CD4-positive, CD25-positive, alpha-beta regulatory T cell (primary cell): ENCODE data around the gene TMEM181. TPM values are rescaled to one million over a fixed set of nuclear protein-coding genes. Genes with fewer than 3 reads are reported as not detected.
A peak's percentile ranks its signal among the peaks of the same experiment; 100 is the strongest.

Experiments
- ATAC-seq, 2 donors: fragments of 150-1000 bp; cut with Tn5 transposase; one replicate each; pipeline ENCODE4 v1.10.0; 2021; ENCODE audit warnings: low read depth in 2 of 2, moderate number of reproducible peaks in 2 of 2, moderate library complexity in 1 of 2
- DNase-seq, 3 donors: peaks; one replicate each; pipeline versions ENCODE4 v3.0.0 to v3.0.0-alpha.2; 2012 to 2022; ENCODE audit warnings: mixed read lengths in 1 of 3
- H3K27ac ChIP-seq: one replicate; pipeline ENCODE4 v1.7.0; 2013; ENCODE audit warnings: mild to moderate bottlenecking, low read length; ENCODE audit not compliant: insufficient read depth, poor library complexity, severe bottlenecking
- H3K27me3 ChIP-seq: one replicate; pipeline ENCODE4 v1.7.0; 2013; ENCODE audit warnings: low read length; ENCODE audit not compliant: control insufficient read depth, insufficient read depth
- H3K36me3 ChIP-seq: one replicate; pipeline ENCODE4 v1.7.0; 2013; ENCODE audit warnings: mild to moderate bottlenecking, low read length, moderate library complexity; ENCODE audit not compliant: control insufficient read depth, insufficient read depth
- H3K4me1 ChIP-seq: 2 replicates; pipeline ENCODE4 v1.7.0; 2013; ENCODE audit warnings: mild to moderate bottlenecking, low read length; ENCODE audit not compliant: insufficient read depth, control insufficient read depth, poor library complexity, severe bottlenecking
- H3K4me3 ChIP-seq: one replicate; pipeline ENCODE4 v1.7.0; 2013; ENCODE audit warnings: low read depth, mild to moderate bottlenecking, low read length, moderate library complexity
- H3K9me3 ChIP-seq, 2 experiments: 1 replicate in 1 of 2; 2 replicates in 1 of 2; pipeline ENCODE4 v1.7.0; 2013; ENCODE audit warnings: low read length in 2 of 2, mild to moderate bottlenecking in 1 of 2, moderate library complexity in 1 of 2; ENCODE audit not compliant: control insufficient read depth in 2 of 2
- H3K27ac Mint-ChIP-seq, 3 donors: one replicate each; pipeline ENCODE4 v1.8.0; 2020 to 2022; ENCODE audit warnings: mild to moderate bottlenecking in 3 of 3, mixed read lengths in 3 of 3, moderate library complexity in 2 of 3
- H3K27me3 Mint-ChIP-seq: one replicate; pipeline ENCODE4 v1.8.0; 2022; ENCODE audit warnings: mild to moderate bottlenecking, mixed read lengths
- H3K36me3 Mint-ChIP-seq: one replicate; pipeline ENCODE4 v1.8.0; 2020; ENCODE audit warnings: mixed read lengths
- H3K4me1 Mint-ChIP-seq, 4 donors: one replicate each; pipeline ENCODE4 v1.8.0; 2020 to 2022; ENCODE audit warnings: mixed read lengths in 4 of 4, mild to moderate bottlenecking in 1 of 4
- H3K4me3 Mint-ChIP-seq, 4 donors: one replicate each; pipeline ENCODE4 v1.8.0; 2020 to 2022; ENCODE audit warnings: mild to moderate bottlenecking in 4 of 4, mixed read lengths in 4 of 4, moderate library complexity in 3 of 4
- H3K9me3 Mint-ChIP-seq, 7 donors: one replicate each; pipeline ENCODE4 v1.8.0; 2020 to 2022; ENCODE audit warnings: mixed read lengths in 7 of 7, mild to moderate bottlenecking in 3 of 7, moderate library complexity in 2 of 7
- polyA plus RNA-seq, 4 donors: library from polyadenylated mRNA; unstranded; fragments of 300-500 nt; fragmentation: Illumina TruSeq; gene quantifications; one replicate each; pipeline ENCODE4 v1.2.3, GENCODE V29; 2021
- total RNA-seq: library from RNA; stranded (reverse); gene quantifications from one replicate; pipeline ENCODE4 v1.2.3, GENCODE V29; 2022

Gene TMEM181
- total and polyA plus RNA-seq, 5 donors from 2014 or later, result 4.9 to 21.2 (median 5.6) TPM

DNA sequence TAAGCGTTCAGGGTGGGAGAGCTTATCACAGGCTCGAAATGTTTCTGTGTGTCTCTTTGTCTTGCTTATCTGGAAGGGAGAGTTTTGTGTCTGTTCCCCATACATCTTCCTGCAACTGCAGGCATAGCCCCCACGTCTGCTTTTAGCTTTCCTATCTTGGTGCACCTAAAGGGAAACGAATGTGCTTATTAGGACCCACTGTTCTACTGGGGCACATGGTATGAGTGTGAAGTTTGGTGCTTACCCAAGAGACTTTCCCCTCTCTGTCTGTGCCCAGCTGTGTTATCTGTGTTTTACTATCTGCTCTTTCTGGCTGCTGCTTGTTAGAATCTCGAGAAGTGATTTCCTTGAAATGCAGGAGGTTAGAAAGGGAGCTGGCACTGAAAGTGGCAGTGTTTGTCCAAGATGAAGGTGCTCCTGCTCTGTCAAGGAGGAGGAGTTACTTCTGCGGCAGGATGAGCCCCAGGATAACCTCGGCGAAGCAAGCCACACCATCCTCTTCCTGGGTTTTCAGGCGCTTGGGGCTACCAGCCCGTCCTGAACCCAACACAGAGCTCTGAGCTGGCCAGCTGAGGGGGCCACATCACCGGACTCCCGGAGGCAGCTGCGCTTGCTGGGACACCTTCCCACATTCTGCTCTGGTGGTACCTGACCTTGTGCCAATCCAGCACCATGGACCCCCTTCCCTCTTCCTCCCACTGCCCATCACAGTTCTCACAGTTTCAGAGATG lies 61.2 kb downstream of the TMEM181 start:
- no peaks in the 10 kb centered on the region for H3K9me3 ChIP-seq
- H3K4me3 ChIP-seq, result no peak overlapping the region
- H3K4me3 Mint-ChIP-seq, result no peak overlapping the region
- no peak overlapping the region for H3K27ac ChIP-seq
- no peaks in the 10 kb centered on the region for H3K4me1 ChIP-seq
- peaks cover 4 to 28% (median 13%) of the 10 kb centered on the region in 4 donors for H3K4me1 Mint-ChIP-seq
- ATAC-seq, result no peak
- H3K27me3 Mint-ChIP-seq, result no peaks in the 10 kb centered on the region
- DNase-seq, result no peak
- peak overlapping the region; percentile 51 to 86 (median 64) for H3K27ac Mint-ChIP-seq
- H3K36me3 ChIP-seq, result peaks cover 54% of the 10 kb centered on the region
- H3K9me3 Mint-ChIP-seq, result peaks cover 0 to 2% (median 0%) of the 10 kb centered on the region in 7 donors
- H3K36me3 Mint-ChIP-seq, result peaks cover 54% of the 10 kb centered on the region
- H3K27me3 ChIP-seq, result no peaks in the 10 kb centered on the region

DNA sequence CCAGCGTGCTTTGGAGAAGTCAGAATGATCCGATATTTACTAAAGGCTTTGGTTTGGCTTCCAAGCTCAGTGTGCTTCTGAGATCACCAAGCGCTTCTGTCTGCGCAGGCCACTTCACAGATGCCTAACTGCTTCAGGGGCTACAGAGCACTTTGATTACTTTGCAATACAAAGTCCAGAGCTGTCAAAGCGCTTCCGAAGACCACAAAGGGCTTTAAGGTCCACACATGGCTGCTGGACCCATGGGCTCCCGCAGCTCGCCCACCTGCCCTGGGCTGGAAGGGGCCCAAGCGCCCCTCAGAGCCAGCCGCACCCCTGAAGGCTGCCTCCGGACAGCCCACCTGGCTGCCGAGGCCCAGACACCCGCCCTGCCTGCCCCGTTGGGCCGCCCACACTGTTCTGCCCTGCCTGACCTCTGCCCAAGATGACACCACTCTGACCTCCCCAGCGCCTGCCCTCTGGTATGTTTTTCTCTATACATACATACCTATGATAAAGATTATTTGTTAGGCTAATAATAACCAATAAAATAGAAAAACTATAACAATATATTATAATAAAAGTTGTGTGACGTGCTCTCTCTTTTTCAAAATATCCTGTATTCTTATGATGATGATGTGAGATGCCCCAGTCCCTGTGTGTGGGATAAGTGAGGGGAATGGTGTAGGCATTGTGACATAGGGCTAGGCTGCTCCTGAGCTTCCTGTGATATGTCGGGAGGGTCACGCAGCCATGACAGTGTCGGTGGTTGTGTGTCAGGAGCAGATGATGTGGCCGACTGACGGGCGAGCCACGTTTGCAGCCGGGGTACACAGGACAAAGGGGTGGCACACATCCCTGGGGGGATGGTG lies 62.0 kb downstream of the TMEM181 start:
- Histone ChIP-seq H3K9me3 (no peaks in the 10 kb centered on the region), H3K36me3 (peaks cover 62% of the 10 kb centered on the region), H3K4me3 (no peak overlapping the region), H3K27me3 (no peaks in the 10 kb centered on the region), H3K4me1 (no peaks in the 10 kb centered on the region), H3K27ac (no peak overlapping the region)
- DNase-seq, result no peak
- Mint-ChIP-seq H3K27me3 (no peaks in the 10 kb centered on the region), H3K27ac (no peak overlapping the region), H3K4me3 (no peak overlapping the region), H3K4me1 (peaks cover 4 to 22% (median 13%) of the 10 kb centered on the region in 4 donors), H3K36me3 (peaks cover 54% of the 10 kb centered on the region), H3K9me3 (no peaks in the 10 kb centered on the region)
- no peak for ATAC-seq

DNA sequence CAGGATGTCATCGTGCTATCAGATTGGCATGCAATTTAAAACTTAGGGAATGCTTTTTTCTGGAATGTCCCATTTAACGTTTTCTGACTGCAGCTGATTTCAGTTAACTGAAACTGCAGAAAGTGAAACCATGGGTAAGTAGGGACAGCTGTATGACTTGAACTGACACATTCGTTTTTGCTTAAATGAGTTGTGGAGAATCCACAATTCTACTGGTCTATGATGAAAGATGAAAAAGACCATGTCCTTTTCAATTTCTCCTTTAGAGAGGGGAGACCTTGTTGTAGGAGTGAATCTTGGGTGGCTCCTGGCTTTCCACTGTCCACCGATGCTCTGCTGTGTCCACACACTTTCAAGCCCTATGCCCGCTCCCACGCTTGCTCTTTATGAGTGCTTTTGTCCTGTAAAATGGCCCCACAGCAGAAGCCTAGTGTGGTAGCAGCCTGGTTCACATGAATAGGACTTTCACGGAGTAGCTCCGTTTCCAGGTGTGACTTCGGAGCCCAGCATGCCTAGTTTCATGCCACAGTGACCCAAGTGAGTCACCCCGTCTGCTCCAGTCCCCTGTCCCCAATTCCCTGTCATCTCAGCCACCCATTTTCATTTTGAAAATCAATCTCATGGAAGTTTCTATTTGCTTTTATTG lies 62.8 kb downstream of the TMEM181 start:
- ATAC-seq, result no peak
- H3K27me3 Mint-ChIP-seq, result no peaks in the 10 kb centered on the region
- Histone ChIP-seq H3K9me3 (no peaks in the 10 kb centered on the region), H3K4me1 (no peaks in the 10 kb centered on the region), H3K27me3 (no peaks in the 10 kb centered on the region), H3K36me3 (peaks cover 69% of the 10 kb centered on the region), H3K27ac (no peak overlapping the region), H3K4me3 (no peak overlapping the region)
- DNase-seq, result no peak
- H3K36me3 Mint-ChIP-seq, result peaks cover 52% of the 10 kb centered on the region
- no peaks in the 10 kb centered on the region for H3K9me3 Mint-ChIP-seq
- H3K4me3 Mint-ChIP-seq, result no peak overlapping the region
- H3K27ac Mint-ChIP-seq, result peak overlapping the region in 2 of 3 donors; percentile 29 to 31
- H3K4me1 Mint-ChIP-seq, result peaks cover 0 to 19% (median 9%) of the 10 kb centered on the region in 4 donors

DNA sequence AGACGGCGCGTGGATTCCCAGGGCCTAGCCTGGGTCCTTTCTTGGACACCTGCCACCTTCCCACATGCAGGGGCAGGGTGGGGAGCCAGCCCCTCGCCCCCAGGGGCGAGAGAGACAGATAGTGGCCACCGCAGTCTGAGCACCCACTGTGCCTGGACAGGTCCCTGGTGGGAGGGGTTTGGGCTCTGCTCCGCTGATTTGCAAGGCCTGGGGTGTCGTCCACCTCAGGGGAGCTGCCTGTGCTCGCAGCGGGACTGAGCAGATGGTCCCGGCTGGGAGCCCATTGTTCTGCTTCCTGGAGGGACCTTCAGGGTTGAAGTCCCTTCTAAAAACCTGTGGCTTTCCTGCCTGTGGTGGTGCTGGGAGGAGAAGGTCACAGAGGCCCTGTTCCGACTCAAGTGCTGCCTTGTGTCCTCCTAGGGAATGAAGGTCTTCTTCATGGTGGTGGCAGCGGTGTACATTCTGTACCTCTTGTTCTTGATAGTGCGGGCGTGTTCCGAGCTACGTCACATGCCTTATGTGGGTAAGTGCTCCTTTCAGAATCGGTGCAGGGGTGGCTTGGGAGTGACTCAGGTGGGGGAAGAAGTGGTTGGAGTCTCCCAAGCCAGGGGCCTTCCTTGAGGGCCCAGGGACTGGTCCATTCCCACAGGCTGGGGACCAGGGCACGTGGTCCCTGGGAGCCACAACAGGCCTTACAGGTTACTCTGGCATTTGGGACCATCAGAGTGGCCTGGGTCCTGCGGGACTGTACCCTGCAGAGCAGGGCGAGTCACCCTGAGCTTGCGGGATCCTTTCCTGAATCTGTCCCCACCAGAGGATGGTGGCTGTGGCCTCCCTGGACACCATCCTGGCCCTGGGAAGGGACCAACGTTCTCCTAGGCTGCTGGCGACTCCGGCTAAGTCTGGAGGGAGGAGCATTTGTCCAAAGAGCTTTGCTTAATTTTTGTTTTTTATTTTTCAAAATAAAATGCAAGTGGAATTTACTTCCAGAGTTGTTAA lies 65.1 kb downstream of the TMEM181 start:
- no peak overlapping the region for H3K4me3 Mint-ChIP-seq
- peak overlapping the region in 1 of 3 donors; percentile 62 for H3K27ac Mint-ChIP-seq
- H3K27ac ChIP-seq, result no peak overlapping the region

DNA sequence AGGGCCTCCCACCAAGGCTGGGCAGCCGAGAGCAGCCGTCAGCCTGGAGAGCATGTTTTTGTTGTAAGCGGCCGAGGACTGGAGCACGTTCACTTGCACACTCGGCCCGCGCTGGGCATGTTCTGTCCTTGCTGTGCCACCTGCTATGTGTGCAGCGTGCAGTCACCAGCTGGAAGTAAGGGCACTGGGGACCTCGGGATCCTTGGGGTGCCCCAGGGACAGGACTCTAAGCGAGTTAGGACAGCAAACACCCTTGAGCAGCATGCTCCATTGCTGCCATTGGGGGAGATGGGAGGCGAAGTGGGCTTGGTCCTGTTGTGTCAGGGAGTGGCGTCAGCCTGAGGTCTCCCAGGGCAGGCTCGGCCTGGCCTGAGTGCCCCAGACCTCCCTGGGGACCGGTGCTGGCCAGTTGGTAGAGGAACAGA lies 66.0 kb downstream of the TMEM181 start:
- Mint-ChIP-seq H3K36me3 (peaks cover 40% of the 10 kb centered on the region), H3K9me3 (no peaks in the 10 kb centered on the region), H3K27ac (peak overlapping the region in 2 of 3 donors; percentile 62 to 83), H3K4me3 (no peak overlapping the region), H3K4me1 (peaks cover 0 to 7% (median 3%) of the 10 kb centered on the region in 4 donors), H3K27me3 (no peaks in the 10 kb centered on the region)
- Histone ChIP-seq H3K36me3 (peaks cover 84% of the 10 kb centered on the region), H3K4me1 (no peaks in the 10 kb centered on the region), H3K9me3 (no peaks in the 10 kb centered on the region), H3K27me3 (no peaks in the 10 kb centered on the region), H3K27ac (no peak overlapping the region), H3K4me3 (no peak overlapping the region)
- no peak for DNase-seq
- ATAC-seq, result no peak

More for the DNA sequence above, 65.1 kb downstream of the TMEM181 start:
- Histone ChIP-seq H3K9me3 (no peaks in the 10 kb centered on the region), H3K4me3 (no peak overlapping the region), H3K27me3 (no peaks in the 10 kb centered on the region), H3K36me3 (peaks cover 84% of the 10 kb centered on the region), H3K4me1 (no peaks in the 10 kb centered on the region)
- peaks cover 47% of the 10 kb centered on the region for H3K36me3 Mint-ChIP-seq
- H3K9me3 Mint-ChIP-seq, result no peaks in the 10 kb centered on the region
- DNase-seq (no peak), ATAC-seq (no peak)
- peaks cover 0 to 8% (median 4%) of the 10 kb centered on the region in 4 donors for H3K4me1 Mint-ChIP-seq
- no peaks in the 10 kb centered on the region for H3K27me3 Mint-ChIP-seq

DNA sequence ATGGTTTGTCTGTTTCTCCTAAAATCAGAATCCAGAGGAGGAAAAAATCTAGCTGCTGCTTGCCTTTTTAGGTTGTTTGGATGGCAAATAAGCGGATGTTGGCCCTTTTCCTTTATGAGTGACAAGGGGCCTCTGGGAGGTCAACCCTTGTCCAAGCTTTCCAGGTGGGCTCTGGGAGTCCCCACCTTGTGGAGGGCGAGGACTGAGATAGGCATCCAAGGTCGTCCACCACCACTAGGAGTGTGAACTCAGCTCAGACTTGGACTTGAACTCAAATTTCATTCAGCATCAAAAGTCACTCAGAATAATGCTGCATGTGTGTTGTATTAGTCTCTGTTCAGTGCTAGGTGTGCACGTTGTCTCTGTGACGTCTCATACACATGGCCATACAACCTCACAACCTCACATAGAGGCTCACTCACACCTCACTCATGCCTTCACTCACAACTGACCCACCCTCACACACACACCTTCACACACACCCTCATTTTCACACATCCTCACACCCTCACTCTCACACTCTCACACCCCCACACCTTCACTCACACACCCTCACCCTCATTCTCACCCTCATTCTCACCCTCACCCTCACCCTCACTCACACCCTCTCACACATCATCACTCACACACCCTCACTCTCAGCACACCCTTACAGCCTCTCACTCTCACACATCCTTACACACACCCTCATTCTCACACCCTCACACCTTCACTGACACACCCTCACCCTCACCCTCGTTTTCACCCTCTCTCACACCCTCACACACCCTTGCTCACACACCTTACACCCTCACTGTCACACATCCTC lies 66.7 kb downstream of the TMEM181 start:
- Histone ChIP-seq H3K4me1 (no peaks in the 10 kb centered on the region), H3K9me3 (no peaks in the 10 kb centered on the region), H3K27ac (no peak overlapping the region), H3K36me3 (peaks cover 84% of the 10 kb centered on the region), H3K4me3 (no peak overlapping the region), H3K27me3 (no peaks in the 10 kb centered on the region)
- ATAC-seq (no peak), DNase-seq (no peak)
- peaks cover 42% of the 10 kb centered on the region for H3K36me3 Mint-ChIP-seq
- H3K27ac Mint-ChIP-seq, result peak overlapping the region in 2 of 3 donors; percentile 76 to 83
- peaks cover 0 to 2% (median 0%) of the 10 kb centered on the region in 7 donors for H3K9me3 Mint-ChIP-seq
- H3K4me1 Mint-ChIP-seq, result peaks cover 4 to 10% (median 7%) of the 10 kb centered on the region in 4 donors
- H3K4me3 Mint-ChIP-seq, result no peak overlapping the region
- H3K27me3 Mint-ChIP-seq, result no peaks in the 10 kb centered on the region
